HepG2 (cell line): ENCODE results near the gene HEPACAM. TPM values are rescaled to one million over a fixed set of nuclear protein-coding genes. Genes with fewer than 3 reads are reported as not detected.

ENCODE experiments used
- ATAC-seq: fragments of 200-7000 bp; cut with Tn5 transposase; 3 replicates; pipeline ENCODE4 v1.9.1; 2020; ENCODE audit warnings: mild to moderate bottlenecking, moderate library complexity
- BruUV-seq: library from RNA; stranded (reverse); fragments of 400-500 nt; replicated peaks from 2 replicates; lab custom pipeline; 2021; lab: Mats Ljungman, UMichigan
- CTCF ChIA-PET: fragments of 300-600 bp; formaldehyde crosslinking; extraction: SDS; loops from one replicate; lab custom pipeline; 2021; ENCODE audit warnings: low total read pairs, inconsistent platforms, low intra/inter-chr PET ratio; lab: Yijun Ruan, JAX
- POLR2A ChIA-PET: fragments of 350-600 bp; sonication (Branson Sonifier 250); formaldehyde crosslinking; loops from one replicate; lab custom pipeline; 2020; ENCODE audit warnings: antibody characterized with exemption, inconsistent platforms; lab: Yijun Ruan, JAX
- DNase-seq: peaks from one replicate; pipeline ENCODE4 v3.0.0-alpha.2; 2015; ENCODE audit warnings: low spot score
- FAIRE-seq: peaks from 3 replicates; lab custom pipeline; 2011; peaks lifted over from hg19 to GRCh38; lab: Jason Lieb, UNC
- H2AFZ ChIP-seq: one replicate; pipeline ENCODE4 v1.6.1; 2011; ENCODE audit warnings: low read length, inconsistent platforms
- H3K27ac ChIP-seq: fragments of 300-600 bp; 3 replicates; pipeline ENCODE4 v1.8.0; 2011; ENCODE audit warnings: mixed run types, mild to moderate bottlenecking, mixed read lengths, low read length, inconsistent platforms; ENCODE audit not compliant: insufficient read depth; ENCODE audit errors: extremely low read length
- H3K27me3 ChIP-seq, 2 experiments: fragments of 200-600 bp in 1 of 2; 2 replicates in 1 of 2; 3 replicates in 1 of 2; pipeline versions ENCODE4 v1.6.0 to v1.8.0; 2011; ENCODE audit warnings: low read length in 2 of 2, mild to moderate bottlenecking in 2 of 2, moderate library complexity in 2 of 2, inconsistent platforms in 1 of 2; ENCODE audit not compliant: insufficient read depth in 2 of 2, control insufficient read depth in 1 of 2
- H3K36me3 ChIP-seq, 2 experiments: fragments of 200-600 bp in 1 of 2; replicated peaks in 1 of 2; 2 replicates in 1 of 2; 3 replicates in 1 of 2; pipeline versions ENCODE4 v1.5.1 to v1.8.0; 2011; ENCODE audit warnings: low read length in 2 of 2, inconsistent platforms in 1 of 2; ENCODE audit not compliant: insufficient read depth in 2 of 2, control insufficient read depth in 1 of 2
- H3K4me1 ChIP-seq: 2 replicates; pipeline ENCODE4 v1.5.1; 2012; ENCODE audit warnings: low read length, inconsistent platforms; ENCODE audit not compliant: insufficient read depth
- H3K4me2 ChIP-seq: 2 replicates; pipeline ENCODE4 v1.6.0; 2011; ENCODE audit warnings: low read depth, low read length, inconsistent platforms
- H3K4me3 ChIP-seq, 3 experiments: fragments of 200-600 bp in 1 of 3; sonication (generic), shearing (Covaris generic) in 1 of 3; replicated peaks in 1 of 3; 2 replicates each; pipeline ENCODE4 v1.5.1; 2011 to 2016; ENCODE audit warnings: low read length in 3 of 3, inconsistent platforms in 2 of 3, low read depth in 2 of 3, mild to moderate bottlenecking in 2 of 3, control low read depth in 1 of 3, mixed read lengths in 1 of 3; ENCODE audit not compliant: insufficient read depth in 1 of 3
- H3K79me2 ChIP-seq: one replicate; pipeline ENCODE4 v1.6.1; 2011; ENCODE audit warnings: low read length, inconsistent platforms; ENCODE audit not compliant: insufficient read depth
- H3K9ac ChIP-seq: 2 replicates; pipeline ENCODE4 v1.6.0; 2011; ENCODE audit warnings: mild to moderate bottlenecking, low read depth, low read length, inconsistent platforms; ENCODE audit not compliant: insufficient read depth
- H3K9me3 ChIP-seq: 2 replicates; pipeline ENCODE4 v1.5.1; 2012; ENCODE audit warnings: mild to moderate bottlenecking, low read length
- H4K20me1 ChIP-seq: 2 replicates; pipeline ENCODE4 v1.6.0; 2011; ENCODE audit warnings: inconsistent platforms, mild to moderate bottlenecking, low read length, moderate library complexity; ENCODE audit not compliant: insufficient read depth
- EP300 ChIP-seq, 3 experiments: sonication (generic) in 1 of 3; formaldehyde crosslinking in 1 of 3; IDR thresholded peaks; 2 replicates each; pipeline versions ENCODE4 v1.5.1 to v1.6.1; 2011 to 2020; ENCODE audit warnings: low read depth in 2 of 3, low read length in 2 of 3, borderline replicate concordance in 1 of 3, improper control_type of control experiment in 1 of 3, mild to moderate bottlenecking in 1 of 3, missing genetic modification reagents in 1 of 3, moderate library complexity in 1 of 3
- MED1 ChIP-seq: sonication (generic); formaldehyde crosslinking; IDR thresholded peaks from 2 replicates; pipeline ENCODE4 v1.4.0; 2020; ENCODE audit warnings: missing genetic modification reagents
- NFYB ChIP-seq: sonication (generic); formaldehyde crosslinking; IDR thresholded peaks from 2 replicates; pipeline ENCODE4 v1.4.0; 2020; ENCODE audit warnings: missing genetic modification reagents
- RELA ChIP-seq: sonication (generic); formaldehyde crosslinking; IDR thresholded peaks from 2 replicates; pipeline ENCODE4 v1.4.0; 2020; ENCODE audit warnings: missing genetic modification reagents
- RFXANK ChIP-seq: IDR thresholded peaks from 2 replicates; pipeline ENCODE4 v1.6.1; 2016
- SMYD3 ChIP-seq: sonication (generic); formaldehyde crosslinking; IDR thresholded peaks from 2 replicates; pipeline ENCODE4 v1.8.1; 2023; ENCODE audit warnings: mild to moderate bottlenecking, missing genetic modification reagents
- USF2 ChIP-seq, 2 experiments: sonication (generic) in 1 of 2; formaldehyde crosslinking in 1 of 2; IDR thresholded peaks; 2 replicates each; pipeline versions ENCODE4 v1.5.1 to v1.6.1; 2011 to 2020; ENCODE audit warnings: borderline replicate concordance in 1 of 2, low read depth in 1 of 2, low read length in 1 of 2, mild to moderate bottlenecking in 1 of 2, missing genetic modification reagents in 1 of 2, moderate library complexity in 1 of 2
- ZNF382 ChIP-seq: sonication (generic); formaldehyde crosslinking; IDR thresholded peaks from 2 replicates; pipeline ENCODE4 v1.5.0; 2020; ENCODE audit warnings: missing genetic modification reagents, mild to moderate bottlenecking, borderline replicate concordance
- ZNF766 ChIP-seq: sonication (generic); formaldehyde crosslinking; IDR thresholded peaks from 2 replicates; pipeline ENCODE4 v1.5.0; 2020; ENCODE audit warnings: missing genetic modification reagents, borderline replicate concordance
- WGBS: methylation state at CpG from one replicate; pipeline ENCODE4 v1.1.6; 2017; ENCODE audit warnings: low lambda C conversion rate; 5-methylcytosine and 5-hydroxymethylcytosine counted together
- in situ Hi-C: cut with HindIII; loops from 2 replicates; pipeline ENCODE4 v1.10.0; 2017; ENCODE audit warnings: low pct_unique_long_range_greater_than_20kb; ENCODE audit not compliant: extremely low pct_ligation_motif_present
- intact Hi-C: fragments of 100-400 bp; cut with micrococcal nuclease; formaldehyde crosslinking; loops from one replicate; pipeline ENCODE4 v1.10.0; 2022; ENCODE audit not compliant: unreplicated experiment
- polyA plus RNA-seq, 8 experiments: library from polyadenylated mRNA; depleted of rRNA in 3 of 8; stranded (reverse) in 7 of 8; unstranded in 1 of 8; fragments of >200 nt; fragmentation: Illumina TruSeq in 4 of 8; extraction: Trizol in 4 of 8; gene quantifications; 2 replicates each; pipeline versions ENCODE4 v1.2.1 to v1.2.3, GENCODE V29; 2011 to 2016; ENCODE audit warnings: low read depth in 4 of 8, missing spikeins in 1 of 8, mixed read lengths in 1 of 8; ENCODE audit not compliant: insufficient read depth in 1 of 8
- total RNA-seq, 5 experiments: library from RNA; depleted of rRNA; stranded (reverse); fragments of >200 nt; fragmentation: Illumina TruSeq; extraction: Trizol; gene quantifications; 2 replicates each; pipeline ENCODE4 v1.2.3, GENCODE V29; 2016; ENCODE audit warnings: low read depth in 1 of 5
- TF ChIP-seq, protein P1 (sequence below): sonication (generic); formaldehyde crosslinking; IDR thresholded peaks from 2 replicates; pipeline ENCODE4 v1.4.0; 2020; ENCODE audit warnings: missing genetic modification reagents

Gene HEPACAM
- total and polyA plus RNA-seq, 2 of the 13 experiments (the other 11 are each of a cell fraction or from before 2014, with no cell fraction given), result 66.9 to 121 TPM

- no peak for ATAC-seq
- DNase-seq, result no peak
- no peaks in the 10 kb centered on the region for H3K79me2 ChIP-seq
- no TSS peak for BruUV-seq
- ChIA-PET POLR2A (no interaction called here), CTCF (no interaction called here)
- no peak overlapping the region for H3K27ac ChIP-seq
- no peak overlapping the region for H3K4me3 ChIP-seq
- in situ Hi-C loops, result no loop called here
- FAIRE-seq, result no peak
- H3K9me3 ChIP-seq, result no peaks in the 10 kb centered on the region
- intact Hi-C loops, result no loop called here
- 89% methylated on average over 6 of the region's 6 CpGs for WGBS
- TF ChIP-seq, protein P1, sequence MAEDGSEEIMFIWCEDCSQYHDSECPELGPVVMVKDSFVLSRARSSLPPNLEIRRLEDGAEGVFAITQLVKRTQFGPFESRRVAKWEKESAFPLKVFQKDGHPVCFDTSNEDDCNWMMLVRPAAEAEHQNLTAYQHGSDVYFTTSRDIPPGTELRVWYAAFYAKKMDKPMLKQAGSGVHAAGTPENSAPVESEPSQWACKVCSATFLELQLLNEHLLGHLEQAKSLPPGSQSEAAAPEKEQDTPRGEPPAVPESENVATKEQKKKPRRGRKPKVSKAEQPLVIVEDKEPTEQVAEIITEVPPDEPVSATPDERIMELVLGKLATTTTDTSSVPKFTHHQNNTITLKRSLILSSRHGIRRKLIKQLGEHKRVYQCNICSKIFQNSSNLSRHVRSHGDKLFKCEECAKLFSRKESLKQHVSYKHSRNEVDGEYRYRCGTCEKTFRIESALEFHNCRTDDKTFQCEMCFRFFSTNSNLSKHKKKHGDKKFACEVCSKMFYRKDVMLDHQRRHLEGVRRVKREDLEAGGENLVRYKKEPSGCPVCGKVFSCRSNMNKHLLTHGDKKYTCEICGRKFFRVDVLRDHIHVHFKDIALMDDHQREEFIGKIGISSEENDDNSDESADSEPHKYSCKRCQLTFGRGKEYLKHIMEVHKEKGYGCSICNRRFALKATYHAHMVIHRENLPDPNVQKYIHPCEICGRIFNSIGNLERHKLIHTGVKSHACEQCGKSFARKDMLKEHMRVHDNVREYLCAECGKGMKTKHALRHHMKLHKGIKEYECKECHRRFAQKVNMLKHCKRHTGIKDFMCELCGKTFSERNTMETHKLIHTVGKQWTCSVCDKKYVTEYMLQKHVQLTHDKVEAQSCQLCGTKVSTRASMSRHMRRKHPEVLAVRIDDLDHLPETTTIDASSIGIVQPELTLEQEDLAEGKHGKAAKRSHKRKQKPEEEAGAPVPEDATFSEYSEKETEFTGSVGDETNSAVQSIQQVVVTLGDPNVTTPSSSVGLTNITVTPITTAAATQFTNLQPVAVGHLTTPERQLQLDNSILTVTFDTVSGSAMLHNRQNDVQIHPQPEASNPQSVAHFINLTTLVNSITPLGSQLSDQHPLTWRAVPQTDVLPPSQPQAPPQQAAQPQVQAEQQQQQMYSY (CRISPR knock-in tag), result peak; percentile 88
- no peak for TF ChIP-seq ZNF766 (CRISPR knock-in tag)
- TF ChIP-seq, all 625 proteins: peak for 1
- no peaks in the 10 kb centered on the region for H3K27me3 ChIP-seq
- no peak overlapping the region for H3K4me2 ChIP-seq
- no peak overlapping the region for H2AFZ ChIP-seq
- peaks cover 65% of the 10 kb centered on the region for H3K4me1 ChIP-seq
- no peaks in the 10 kb centered on the region for H4K20me1 ChIP-seq
- no peak overlapping the region for H3K9ac ChIP-seq
- no peaks in the 10 kb centered on the region for H3K36me3 ChIP-seq
Observed at GRCh38 chr11:124945826-124946225, 10.0 kb upstream of the HEPACAM start.

DNA sequence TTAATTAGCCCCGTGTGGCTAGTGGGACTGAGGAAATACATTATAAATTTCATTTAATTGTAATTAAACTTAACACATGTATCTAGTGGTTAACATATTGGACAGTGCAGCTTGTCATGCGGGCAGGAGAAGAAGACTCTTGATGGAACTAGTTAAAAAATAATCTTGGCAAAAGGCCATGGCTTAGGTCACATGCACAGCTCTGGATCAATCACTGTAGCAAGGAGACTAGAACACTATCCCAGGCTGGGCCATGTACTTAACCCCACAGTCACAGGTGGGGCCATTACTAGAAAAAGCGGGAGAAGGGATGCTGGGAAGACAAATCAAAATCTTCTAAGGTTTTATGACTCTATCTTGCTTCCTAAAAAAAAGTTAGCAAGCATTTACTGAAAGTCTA lies 8.7 kb upstream of the HEPACAM start:
- POLR2A ChIA-PET, result interaction anchor here (1.5 to 5.3 kb wide), 2 partner anchors 9 kb away, joined by 6 to 34 read pairs; partner anchors contain the start of genes CCDC15 and HEPACAM
- CTCF ChIA-PET, result no interaction called here

More for the DNA sequence above, 8.7 kb upstream of the HEPACAM start:
- H4K20me1 ChIP-seq, result no peaks in the 10 kb centered on the region
- no TSS peak for BruUV-seq
- no peak overlapping the region for H3K4me2 ChIP-seq
- H2AFZ ChIP-seq, result no peak overlapping the region
- H3K36me3 ChIP-seq, result no peaks in the 10 kb centered on the region
- WGBS, result 81% methylated on average over 3 of the region's 3 CpGs
- TF ChIP-seq USF2 (IDR thresholded peaks at IDR 0.05; ENCODE audit: low read depth, low read length) (no peak), USF2 (CRISPR knock-in tag; IDR thresholded peaks at IDR 0.05; ENCODE audit: borderline replicate concordance) (peak; percentile 42; the same call in 1 of the 2 replicates), ZNF382 (CRISPR knock-in tag) (no peak), EP300 (IDR thresholded peaks at IDR 0.05; ENCODE audit: low read depth in 2 of 2, low read length in 2 of 2) (peak in 1 of 2 experiments; percentile 13; a peak in 1 of 4 replicates), EP300 (CRISPR knock-in tag; IDR thresholded peaks at IDR 0.05; ENCODE audit: borderline replicate concordance) (no peak), NFYB (CRISPR knock-in tag) (no peak), RELA (CRISPR knock-in tag) (no peak), MED1 (CRISPR knock-in tag) (no peak), SMYD3 (CRISPR knock-in tag) (no peak), RFXANK (CRISPR knock-in tag) (no peak)
- H3K9ac ChIP-seq, result no peak overlapping the region
- intact Hi-C loops (no loop called here), in situ Hi-C loops (no loop called here)
- no peak for FAIRE-seq
- no peak overlapping the region for H3K4me3 ChIP-seq
- peaks cover 77% of the 10 kb centered on the region for H3K4me1 ChIP-seq
- DNase-seq, result no peak
- H3K9me3 ChIP-seq, result no peaks in the 10 kb centered on the region
- H3K79me2 ChIP-seq, result no peaks in the 10 kb centered on the region
- no peak for ATAC-seq
- H3K27ac ChIP-seq, result no peak overlapping the region
- no peaks in the 10 kb centered on the region for H3K27me3 ChIP-seq
